ENCODE results near the gene WDR82. TPM values are rescaled to one million over a fixed set of nuclear protein-coding genes. Genes with fewer than 3 reads are reported as not detected.

Gene WDR82
- total and polyA plus RNA-seq, 2 of the 4 experiments (the other 2 are of a cell fraction), result 38.1 to 68.1 TPM

- Histone ChIP-seq H3K9ac (ENCODE audit: low read depth, low read length) (no peak overlapping the region), H2BK120ac (ENCODE audit: low read depth, low read length) (no peak overlapping the region), H2AFZ (replicated peaks; ENCODE audit: low read length, poor library complexity) (no peak overlapping the region), H3K9me1 (ENCODE audit: insufficient read depth, low read length) (peaks cover 27% of the 10 kb centered on the region), H3K4ac (ENCODE audit: low read depth, low read length) (no peak overlapping the region), H4K8ac (ENCODE audit: low read depth in 2 of 2, low read length in 2 of 2) (no peak overlapping the region), H3K56ac (ENCODE audit: extremely low read depth, insufficient read depth, low read length) (no peak overlapping the region), H3K23ac (ENCODE audit: low read depth, low read length) (no peak overlapping the region), H3K27me3 (ENCODE audit: control insufficient read depth, insufficient read depth, low read length) (no peaks in the 10 kb centered on the region), H3K79me1 (ENCODE audit: low read depth in 1 of 2, low read length in 2 of 2) (peaks cover 8 to 66% of the 10 kb centered on the region in 2 experiments; a peak in 3 of 4 replicates), H3K14ac (replicated peaks; ENCODE audit: low read depth, low read length) (no peak overlapping the region), H2AK5ac (ENCODE audit: low read depth, low read length) (no peak overlapping the region), H3K4me3 (ENCODE audit: insufficient read depth, low read depth, low read length) (no peak overlapping the region), H2AK9ac (replicated peaks; ENCODE audit: low read depth, low read length, poor library complexity) (no peak overlapping the region), H3K27ac (ENCODE audit: insufficient read depth, low read length) (no peak overlapping the region), H4K91ac (ENCODE audit: insufficient read depth, low read depth, low read length) (no peak overlapping the region), H3K36me3 (ENCODE audit: control insufficient read depth, insufficient read depth, low read length) (peaks cover 45% of the 10 kb centered on the region), H3K18ac (ENCODE audit: low read depth, low read length) (no peak overlapping the region), H3K4me2 (ENCODE audit: low read depth, low read length) (no peak overlapping the region), H4K20me1 (ENCODE audit: insufficient read depth, low read length) (peaks cover 27% of the 10 kb centered on the region), H3K9me3 (ENCODE audit: control insufficient read depth, insufficient read depth, low read length) (no peaks in the 10 kb centered on the region), H2BK15ac (ENCODE audit: low read depth, low read length) (no peak overlapping the region), H2BK20ac (ENCODE audit: low read depth, low read length) (no peak overlapping the region), H4K5ac (ENCODE audit: low read depth, low read length) (no peak overlapping the region), H3K4me1 (ENCODE audit: control insufficient read depth, insufficient read depth, low read length) (peaks cover 13% of the 10 kb centered on the region), H2BK5ac (ENCODE audit: low read depth, low read length, poor library complexity, severe bottlenecking) (no peak overlapping the region)
- no peak for DNase-seq
- dilution Hi-C loops (cut with HindIII; ENCODE audit: low sequenced_read_pairs, unreplicated experiment) (no loop called here), intact Hi-C loops (cut with micrococcal nuclease) (no loop called here), in situ Hi-C loops (cut with MboI; ENCODE audit: low sequenced_read_pairs) (no loop called here)
- ChIA-PET CTCF (no interaction called here), POLR2A (ENCODE audit: unreplicated experiment) (no interaction called here)
- WGBS, 2 experiments (ENCODE audit: extremely low coverage in 2 of 2, insufficient read length in 1 of 2), result 100% methylated on average over 1 of the region's 1 CpG; no CpG with 5 or more reads in 1 of the 2 experiments
- no peak for TF ChIP-seq CHD1 (IDR thresholded peaks at IDR 0.05; ENCODE audit: low read depth, low read length)
- TF ChIP-seq RAD21 (IDR thresholded peaks at IDR 0.05; ENCODE audit: low read length), result no peak
- no peak for TF ChIP-seq MAFK (IDR thresholded peaks at IDR 0.05; ENCODE audit: low read depth, low read length)
- no peak for TF ChIP-seq RFX5 (IDR thresholded peaks at IDR 0.05; ENCODE audit: low read depth, low read length)
- no peak for TF ChIP-seq MXI1 (IDR thresholded peaks at IDR 0.05; ENCODE audit: borderline replicate concordance, low read depth, low read length)
- no peak for TF ChIP-seq CEBPB (IDR thresholded peaks at IDR 0.05; ENCODE audit: low read depth, low read length)
- no peak for TF ChIP-seq FOS (IDR thresholded peaks at IDR 0.05; ENCODE audit: low read depth, low read length)
- no peak for TF ChIP-seq MAZ (IDR thresholded peaks at IDR 0.05; ENCODE audit: borderline replicate concordance, low read depth, low read length)
- no peak for TF ChIP-seq USF2 (IDR thresholded peaks at IDR 0.05; ENCODE audit: low read depth, low read length)
- no peak for TF ChIP-seq BHLHE40 (IDR thresholded peaks at IDR 0.05; ENCODE audit: low read depth, low read length)
- no peak for TF ChIP-seq POLR2A (IDR thresholded peaks at IDR 0.05; ENCODE audit: low read depth, low read length)
- no TSS peak for BruUV-seq (replicated peaks)
- ATAC-seq (ENCODE audit: low read depth), result no peak
These were observed 28.3 kb downstream of the WDR82 start for GRCh38 chr3:52250122-52250521.

Measured in IMR-90 (cell line).